ENCODE data around the gene SYNE1. TPM values are rescaled to one million over a fixed set of nuclear protein-coding genes. Genes with fewer than 3 reads are reported as not detected.

The SYNE1 gene
- total RNA-seq, 1 donor, result 101 TPM

GRCh38 chr6:152229330-152229729, 407.8 kb downstream of the SYNE1 start:
- H3K4me3 ChIP-seq (ENCODE audit: low read depth, low read length), result no peak overlapping the region
- DNase-seq (ENCODE audit: low read depth), result no peak
- no peak for TF ChIP-seq CTCF (IDR thresholded peaks at IDR 0.05; ENCODE audit: insufficient read depth, low read depth, low read length)

DNA sequence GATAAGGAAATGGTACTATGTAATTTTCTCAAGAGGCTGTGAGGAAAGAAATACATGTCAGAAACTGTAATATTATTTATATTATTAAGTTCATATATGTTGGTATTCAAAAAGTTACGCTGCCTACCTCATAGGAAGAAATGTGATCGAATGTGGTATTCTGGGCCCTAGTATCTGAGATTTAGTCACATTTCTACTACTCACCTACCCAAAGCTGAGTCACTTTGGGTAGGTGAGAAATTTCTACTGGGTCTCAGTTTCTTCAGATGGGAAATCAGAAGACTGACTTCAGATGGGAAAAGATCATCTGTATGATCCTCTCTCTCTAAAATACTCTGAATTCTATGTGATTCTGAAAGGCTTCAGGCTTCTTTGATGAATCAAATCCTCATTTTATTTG, 411.0 kb downstream of the SYNE1 start:
- TF ChIP-seq CTCF (IDR thresholded peaks at IDR 0.05; ENCODE audit: insufficient read depth, low read depth, low read length), result no peak
- no peak overlapping the region for H3K4me3 ChIP-seq (ENCODE audit: low read depth, low read length)
- no peak for DNase-seq (ENCODE audit: low read depth)

DNA sequence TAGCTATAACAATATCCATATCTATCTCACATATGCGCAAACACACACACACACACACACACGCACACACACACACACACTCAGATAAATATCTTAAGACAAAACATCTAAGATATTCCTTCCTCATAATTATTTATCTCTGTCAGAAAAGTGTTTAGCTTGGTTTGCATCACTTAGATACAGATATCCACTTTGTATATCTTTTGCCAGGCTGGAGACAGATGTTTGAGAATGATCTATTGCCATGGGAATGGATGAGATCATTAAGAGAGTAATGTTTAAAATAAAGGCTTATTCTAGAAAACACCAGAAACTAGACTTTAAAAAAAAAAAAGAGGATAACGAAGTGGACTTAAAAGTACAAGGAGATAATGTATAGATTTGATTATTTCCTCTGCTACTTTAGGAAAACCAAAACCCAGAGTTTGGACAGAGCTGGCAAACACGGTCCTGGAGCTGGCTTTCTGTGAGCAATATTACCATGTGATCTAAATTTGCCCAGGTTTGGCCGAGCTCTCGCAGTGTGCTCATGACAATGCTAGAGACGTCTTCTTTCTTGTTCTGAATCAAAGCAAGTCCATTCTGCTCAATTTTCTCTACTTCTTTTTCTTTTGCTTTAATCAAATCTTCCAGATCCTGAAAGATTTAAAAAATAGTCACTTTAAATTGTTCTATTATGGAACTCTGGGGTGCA, 411.8 kb downstream of the SYNE1 start:
- TF ChIP-seq CTCF (IDR thresholded peaks at IDR 0.05; ENCODE audit: insufficient read depth, low read depth, low read length), result no peak
- no peak overlapping the region for H3K4me3 ChIP-seq (ENCODE audit: low read depth, low read length)
- DNase-seq (ENCODE audit: low read depth), result peak; percentile 74

DNA sequence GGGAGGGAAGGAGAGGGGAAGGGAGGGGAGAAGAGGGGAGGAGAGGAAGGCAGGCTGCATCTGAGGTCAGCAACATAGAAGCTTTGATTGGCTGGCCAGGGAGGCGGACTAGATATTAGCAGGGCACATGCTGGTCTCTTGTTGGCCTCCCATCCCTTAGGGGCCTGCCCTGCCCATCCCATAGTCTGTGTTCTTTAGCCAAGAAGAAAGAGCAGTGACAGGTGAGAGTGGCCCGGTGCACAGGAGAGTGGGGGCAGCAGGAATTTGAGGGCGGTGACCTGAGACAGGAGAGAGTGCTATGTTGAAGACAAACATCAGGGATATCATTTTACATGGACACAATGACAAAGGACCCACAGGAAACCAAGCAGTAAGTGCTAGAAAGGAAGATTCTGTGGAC, 413.5 kb downstream of the SYNE1 start:
- TF ChIP-seq CTCF (IDR thresholded peaks at IDR 0.05; ENCODE audit: insufficient read depth, low read depth, low read length), result no peak
- DNase-seq (ENCODE audit: low read depth), result no peak
- no peak overlapping the region for H3K4me3 ChIP-seq (ENCODE audit: low read depth, low read length)

GRCh38 chr6:152221806-152222628, 415.1 kb downstream of the SYNE1 start:
- no peak for DNase-seq (ENCODE audit: low read depth)
- no peak overlapping the region for H3K4me3 ChIP-seq (ENCODE audit: low read depth, low read length)
- TF ChIP-seq CTCF (IDR thresholded peaks at IDR 0.05; ENCODE audit: insufficient read depth, low read depth, low read length), result no peak

- TF ChIP-seq CTCF (IDR thresholded peaks at IDR 0.05; ENCODE audit: insufficient read depth, low read depth, low read length), result no peak
- no peak for DNase-seq (ENCODE audit: low read depth)
- H3K4me3 ChIP-seq (ENCODE audit: low read depth, low read length), result no peak overlapping the region
These were observed 416.4 kb downstream of the SYNE1 start for GRCh38 chr6:152220786-152221185.

Data from fibroblast of villous mesenchyme (primary cell).